Measurements from ENCODE around the gene ADCY3.
A peak's percentile ranks its signal among the peaks of the same experiment; 100 is the strongest.

The ADCY3 gene

DNA sequence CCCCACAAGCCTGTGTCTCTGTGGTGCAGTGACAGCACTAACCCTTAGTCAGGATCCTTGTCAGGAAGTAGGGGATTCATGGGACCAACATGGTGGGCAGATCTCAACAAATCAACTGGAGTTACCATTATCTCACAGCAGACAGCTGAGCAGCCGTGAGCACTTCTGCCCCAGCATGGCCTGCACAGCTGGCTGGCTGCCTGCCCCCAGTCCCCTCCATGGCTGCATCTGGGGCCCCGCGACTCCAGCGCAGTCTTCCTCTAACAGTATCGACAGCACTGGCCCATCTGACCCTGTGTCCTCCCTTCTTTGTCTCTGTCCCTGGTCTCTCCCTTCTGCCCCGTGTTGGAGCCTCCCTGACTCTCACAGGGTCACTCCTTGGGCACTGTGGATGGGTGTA, 4.7 kb upstream of the ADCY3 start:
- DNase-seq = no peak

DNA sequence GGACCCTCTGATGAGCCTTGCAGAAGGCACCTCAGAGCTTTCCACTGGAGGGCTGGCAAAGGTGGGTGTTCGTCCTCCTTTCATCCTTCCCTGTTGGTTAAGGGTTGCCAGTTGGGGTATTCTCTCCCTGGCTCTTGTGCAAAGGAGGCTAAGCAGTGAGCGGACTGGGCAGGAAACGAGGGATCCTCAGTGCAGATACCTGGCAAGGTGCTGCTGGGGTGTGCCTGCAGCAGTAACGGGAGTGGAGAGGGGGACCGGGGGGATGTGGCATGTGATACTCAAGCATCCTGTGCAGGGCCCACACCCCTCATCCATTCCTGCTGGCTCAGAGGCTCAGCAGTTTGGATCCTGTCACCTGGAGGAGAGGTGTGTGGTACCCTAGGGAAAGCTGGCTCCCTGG, 4.2 kb upstream of the ADCY3 start:
- no peak for DNase-seq

DNA sequence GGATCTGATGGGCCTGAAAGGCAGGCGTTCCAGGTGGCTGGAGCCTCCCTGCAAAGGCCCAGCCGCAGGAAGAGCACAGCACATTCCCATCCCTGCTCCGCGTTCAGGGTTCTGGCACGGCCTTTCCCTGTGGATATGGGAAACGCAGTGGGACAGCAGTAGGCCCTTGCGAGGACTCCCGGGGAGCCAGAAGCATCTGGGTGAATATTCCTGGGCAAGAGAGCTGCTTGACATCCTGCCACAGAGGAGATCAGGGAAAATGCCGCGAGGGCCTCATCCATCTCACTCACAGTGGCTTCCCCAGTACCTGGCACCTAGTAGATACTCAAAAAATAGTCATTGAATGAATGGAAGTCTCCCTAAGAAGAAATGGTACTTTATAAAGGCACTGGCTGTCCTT, 3.1 kb upstream of the ADCY3 start:
- no peak for DNase-seq

DNA sequence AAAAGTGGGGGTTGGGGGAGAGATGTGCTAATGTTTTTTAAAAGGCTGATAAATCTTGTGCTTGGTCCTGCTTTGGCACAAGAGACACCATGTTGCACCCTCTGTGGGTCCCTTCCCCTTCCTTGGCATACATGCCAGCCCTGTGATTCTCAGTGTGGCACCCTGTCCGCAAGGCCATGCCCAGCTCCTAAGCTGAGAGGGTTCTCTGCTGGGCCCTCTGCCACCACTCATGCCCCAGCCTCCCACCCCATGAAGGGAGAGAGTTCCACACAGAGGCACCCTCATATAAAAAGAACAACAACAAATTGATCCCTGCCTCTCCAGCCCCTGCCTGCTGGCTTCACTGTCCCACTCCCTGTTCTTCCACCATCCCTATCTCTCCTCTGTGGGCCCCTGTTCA, 2.5 kb upstream of the ADCY3 start:
- no peak for DNase-seq

DNA sequence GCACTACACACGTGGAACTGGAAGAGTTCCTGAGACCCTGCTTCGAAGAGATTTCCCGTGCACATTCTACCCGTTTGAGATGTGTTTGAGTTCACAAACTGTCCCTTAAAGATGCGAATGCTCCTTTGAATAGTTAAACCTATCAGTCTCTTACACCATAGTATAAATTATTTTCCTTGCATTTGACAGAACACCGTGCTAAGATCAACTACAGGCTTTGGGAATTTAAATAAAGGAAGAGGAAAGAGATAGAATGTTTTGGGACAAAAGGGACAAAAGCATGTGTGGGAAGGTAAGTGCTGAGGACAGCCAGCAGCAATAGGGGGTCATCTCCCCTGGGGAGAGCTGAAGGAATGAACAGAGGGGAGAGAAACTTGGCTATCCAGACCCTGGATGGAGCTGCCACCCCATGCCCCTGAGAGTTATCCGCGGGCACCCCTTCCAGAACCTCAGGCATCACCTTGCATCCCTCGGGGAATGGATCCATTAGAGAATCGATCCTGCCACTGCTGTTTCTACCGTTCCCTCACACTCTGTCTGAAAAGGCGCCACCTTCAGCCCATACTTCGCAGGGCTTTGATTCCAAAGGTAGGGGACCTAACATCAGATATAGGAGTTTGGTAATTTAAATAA, 888 bp upstream of the ADCY3 start:
- DNase-seq = peak; percentile 20

DNA sequence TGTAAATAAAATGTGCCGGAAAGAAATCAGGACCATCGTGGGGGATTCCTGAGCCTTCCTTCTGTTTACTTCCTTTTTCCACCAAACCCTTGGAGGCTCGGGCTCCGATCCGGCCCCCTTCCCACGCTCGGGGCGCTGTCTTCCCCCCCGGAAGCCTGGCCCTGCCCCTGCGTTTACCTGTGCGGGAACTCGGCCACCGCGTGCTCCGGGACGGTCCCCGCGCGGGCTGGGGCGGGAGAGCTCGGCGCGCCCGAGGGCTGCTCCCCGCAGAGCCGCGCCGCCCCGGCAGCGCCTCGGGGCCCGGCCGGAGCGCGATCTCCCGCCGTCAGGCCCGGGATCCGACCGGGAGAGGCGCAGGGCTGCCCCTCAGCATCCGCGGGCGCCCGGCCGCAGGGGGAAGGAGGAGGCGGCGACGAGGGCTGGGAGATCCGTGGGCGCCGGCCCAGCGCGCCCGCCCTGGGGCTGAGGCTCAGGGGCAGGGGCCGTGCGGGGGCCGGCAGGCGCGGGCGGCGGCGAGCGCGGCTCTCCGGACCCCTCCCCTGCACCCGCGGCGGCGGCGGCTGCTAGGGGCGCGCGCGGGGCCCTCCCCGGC, 435 bp downstream of the ADCY3 start:
- DNase-seq = no peak

DNA sequence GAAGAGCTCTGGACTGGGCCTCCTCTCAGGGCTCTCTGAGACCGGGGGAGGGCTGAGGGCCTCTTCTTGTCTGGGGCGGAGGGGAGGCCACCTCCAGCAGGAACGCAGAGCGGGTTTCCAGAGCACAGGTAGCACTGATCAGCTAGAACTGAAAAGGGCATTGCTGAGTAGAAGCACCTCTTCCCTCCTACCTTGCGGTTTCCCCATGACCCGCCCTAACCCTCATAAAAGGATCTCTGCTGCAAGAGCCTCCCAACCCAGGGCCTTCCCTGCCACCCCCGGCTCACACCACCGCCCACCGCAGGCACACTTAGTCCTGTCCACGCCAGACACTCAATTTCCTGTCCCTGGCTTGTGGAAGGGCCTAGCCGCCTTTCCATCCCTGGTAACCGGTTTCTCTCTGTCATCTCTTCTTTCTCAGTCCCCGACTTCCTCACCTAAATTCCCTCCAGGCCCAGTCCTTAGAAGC, 966 bp downstream of the ADCY3 start:
- DNase-seq = no peak

DNA sequence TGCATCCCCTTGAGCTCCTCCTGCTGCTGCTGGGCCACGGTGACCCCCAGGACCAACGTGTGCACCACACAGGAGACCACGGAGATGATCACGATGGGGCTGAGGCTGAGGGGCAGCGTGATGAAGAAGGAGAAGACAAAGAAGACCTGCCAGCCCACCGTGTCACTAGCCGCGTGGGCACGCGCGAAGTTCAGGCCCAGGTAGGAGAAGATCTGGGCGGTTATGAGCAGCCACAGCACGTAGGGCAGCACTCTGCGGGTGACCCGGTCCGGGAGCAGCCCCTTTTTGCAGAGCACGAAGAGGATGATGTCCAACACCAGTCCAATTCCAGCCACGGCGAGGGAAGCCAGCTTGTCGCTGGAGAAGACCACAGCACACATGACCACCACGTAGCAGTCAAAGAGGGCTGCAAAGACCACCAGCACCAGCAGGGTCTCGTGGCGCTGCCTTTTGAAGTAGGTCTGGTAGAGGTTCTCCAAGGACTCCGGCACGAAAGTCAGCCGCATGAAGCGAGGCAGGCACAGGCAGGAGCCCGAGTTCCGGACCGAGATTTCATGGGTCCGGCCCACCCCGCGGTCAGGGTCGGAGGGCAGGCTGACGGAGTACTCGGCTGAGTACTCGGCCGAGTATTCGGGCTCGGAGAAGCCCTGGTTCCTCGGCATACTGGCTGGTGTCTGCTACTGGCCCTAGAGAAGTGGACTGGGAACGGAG, 1.6 kb downstream of the ADCY3 start:
- no peak for DNase-seq

DNA sequence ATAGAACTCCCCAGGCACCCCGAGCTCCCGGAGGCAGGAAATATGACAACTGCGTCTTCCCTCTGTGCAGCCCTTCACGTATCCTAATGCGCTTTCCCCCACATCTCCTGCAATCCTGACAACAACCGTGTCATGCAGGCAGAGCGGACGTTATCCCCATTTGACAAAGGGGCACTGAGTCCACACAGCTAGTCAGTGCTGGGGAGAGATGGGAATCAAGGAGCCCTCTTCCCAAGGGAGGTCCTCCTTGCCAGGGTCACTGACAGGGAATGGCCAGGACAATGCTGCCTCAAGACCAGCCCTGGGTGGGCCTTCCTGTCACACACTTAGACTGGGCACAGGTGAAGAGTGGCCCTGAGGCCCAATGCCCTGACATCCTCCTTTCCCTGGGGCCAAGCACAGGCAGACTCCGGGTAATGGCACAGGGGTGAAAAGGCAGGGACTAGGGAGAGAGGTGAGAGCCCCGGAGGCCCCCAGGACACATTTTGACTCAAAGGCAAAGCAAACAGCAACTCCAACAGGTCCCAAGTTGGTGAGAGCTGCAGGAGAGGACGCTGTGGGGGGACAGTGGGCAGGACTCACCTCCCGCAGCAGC, 2.2 kb downstream of the ADCY3 start:
- no peak for DNase-seq

DNA sequence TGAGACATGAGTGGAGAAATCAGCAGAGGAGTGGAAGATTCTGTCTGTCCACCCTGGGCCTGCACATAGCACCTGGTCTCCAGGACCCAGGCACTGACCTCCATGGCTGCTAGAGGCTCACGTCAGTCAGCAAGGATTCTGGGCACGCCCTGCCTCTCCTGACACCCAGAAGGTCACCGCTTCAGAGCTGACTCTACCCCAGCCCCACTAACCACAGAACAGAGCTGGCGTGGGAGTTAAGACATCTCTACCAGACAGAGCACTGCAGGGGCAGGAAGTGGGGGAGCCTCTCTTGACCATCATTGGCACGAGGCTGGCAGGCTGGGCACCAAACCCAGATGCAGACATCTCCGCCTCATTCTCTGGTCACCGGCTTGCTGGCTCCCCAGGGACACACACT, 3.0 kb downstream of the ADCY3 start:
- no peak for DNase-seq

DNA sequence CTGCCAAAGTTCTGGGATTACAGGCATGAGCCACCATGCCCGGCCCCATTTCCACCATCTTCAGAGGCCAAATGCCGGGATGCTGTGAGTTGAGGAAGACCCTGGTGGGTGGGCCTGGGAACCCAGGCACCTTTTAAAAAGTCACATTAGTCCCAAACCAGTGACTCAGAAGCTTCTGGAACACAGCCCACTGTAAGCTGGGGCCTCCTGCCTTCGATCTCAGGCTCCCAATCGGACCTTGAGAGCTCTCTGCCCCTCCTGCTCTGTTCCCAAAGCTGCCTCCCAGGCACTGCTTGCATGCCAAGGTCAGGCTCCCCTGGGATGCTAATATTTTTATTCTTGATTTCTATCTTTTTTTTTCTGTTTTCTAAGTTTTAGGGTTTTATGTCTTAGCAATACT, 4.2 kb downstream of the ADCY3 start:
- DNase-seq = no peak

DNA sequence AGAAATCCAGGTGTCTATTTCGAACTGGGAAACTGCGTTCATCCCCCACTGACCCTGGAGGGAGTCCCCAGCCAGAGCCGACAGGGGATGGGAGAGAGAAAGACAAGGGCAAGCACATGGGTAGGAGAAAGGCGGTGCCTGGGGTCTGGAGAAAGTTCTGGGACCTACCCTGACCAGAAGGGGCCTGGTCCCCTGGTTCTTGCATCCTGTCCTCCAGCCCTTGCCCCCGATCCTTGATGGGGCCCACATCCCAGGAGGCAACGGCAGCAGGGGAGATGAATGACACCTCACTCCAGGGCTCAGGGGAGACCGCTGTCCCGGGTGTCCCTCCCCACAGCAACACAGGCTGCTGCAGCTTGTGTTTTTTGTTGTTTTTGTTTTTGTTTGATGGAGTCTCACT, 4.9 kb downstream of the ADCY3 start:
- no peak for DNase-seq

DNA sequence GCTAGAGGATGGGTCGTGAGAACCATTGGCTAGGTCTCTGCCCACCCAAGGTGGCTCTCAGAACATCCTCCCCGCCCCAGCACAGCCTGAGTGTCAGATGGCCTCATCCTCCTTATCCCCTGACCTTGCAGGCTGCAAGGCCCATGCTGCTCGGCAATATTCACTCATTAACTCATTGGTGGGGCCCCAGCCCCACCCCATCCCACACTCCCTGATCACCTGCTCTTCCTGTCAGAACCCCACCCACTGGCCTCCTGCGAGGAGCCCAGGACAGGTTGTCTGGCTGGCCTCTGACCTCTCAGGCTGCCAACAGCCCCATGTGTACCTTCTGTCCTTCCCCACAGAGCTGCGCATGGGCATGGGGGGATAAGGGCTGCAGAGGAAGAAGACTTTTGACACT, 5.3 kb downstream of the ADCY3 start:
- no peak for DNase-seq

DNA sequence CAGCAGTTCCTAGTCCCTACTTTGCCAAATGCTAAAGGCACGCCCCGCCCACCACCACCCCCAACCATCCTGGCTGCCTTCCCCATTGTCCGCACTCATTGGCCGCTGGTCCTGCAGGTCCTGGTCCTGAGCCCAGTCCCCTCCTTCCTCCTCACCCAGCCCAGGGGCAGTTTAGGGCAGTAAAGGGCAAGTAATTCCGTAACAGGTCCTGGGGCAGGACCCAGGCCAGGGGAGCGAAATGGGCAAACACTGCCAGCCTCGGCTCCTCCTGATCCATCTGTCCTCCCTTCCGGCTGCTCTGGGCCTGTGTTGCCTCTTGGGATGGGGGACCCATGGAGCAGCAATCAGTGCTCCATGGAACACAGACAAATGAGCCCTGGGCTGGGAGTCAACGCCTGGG, 6.1 kb downstream of the ADCY3 start:
- DNase-seq = no peak

DNA sequence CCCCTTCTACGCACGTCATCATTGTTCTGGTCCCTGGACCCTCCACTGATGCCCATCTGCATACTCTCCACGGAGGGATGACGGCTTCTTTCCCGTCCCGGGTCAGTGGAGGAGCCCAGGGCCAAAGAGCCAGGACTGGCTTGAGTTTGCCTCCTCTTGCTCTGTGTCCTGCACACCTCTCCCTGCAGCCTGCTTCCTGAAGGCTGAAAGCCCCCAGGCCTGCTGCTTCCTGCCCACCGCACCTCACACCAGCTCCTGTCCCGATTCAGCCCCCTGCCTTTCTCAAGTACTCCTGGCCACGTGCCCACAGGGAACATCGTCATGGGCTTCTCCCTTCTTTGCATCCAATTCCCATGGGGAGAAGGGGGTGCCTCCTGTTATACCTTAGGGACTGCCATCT, 7.1 kb downstream of the ADCY3 start:
- no peak for DNase-seq

DNA sequence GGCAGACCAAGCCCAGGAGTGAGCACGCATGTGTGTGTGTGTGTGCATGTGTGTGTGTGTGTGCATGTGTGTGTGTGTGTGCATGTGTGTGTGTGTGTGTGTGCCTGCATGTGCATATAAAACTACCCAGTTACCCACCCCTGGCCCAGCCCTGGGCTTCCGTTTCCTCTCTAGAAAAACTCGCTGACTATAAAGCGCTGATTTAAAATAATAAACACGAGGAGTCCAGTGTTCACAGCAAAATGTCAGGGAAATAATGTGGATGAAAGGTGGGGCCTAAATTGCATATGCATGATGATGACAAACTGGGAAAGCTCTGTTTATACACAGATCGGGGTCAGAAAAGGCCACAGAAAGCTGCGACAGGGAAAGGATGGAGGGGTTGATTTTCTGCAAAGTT, 7.5 kb downstream of the ADCY3 start:
- DNase-seq = no peak

DNA sequence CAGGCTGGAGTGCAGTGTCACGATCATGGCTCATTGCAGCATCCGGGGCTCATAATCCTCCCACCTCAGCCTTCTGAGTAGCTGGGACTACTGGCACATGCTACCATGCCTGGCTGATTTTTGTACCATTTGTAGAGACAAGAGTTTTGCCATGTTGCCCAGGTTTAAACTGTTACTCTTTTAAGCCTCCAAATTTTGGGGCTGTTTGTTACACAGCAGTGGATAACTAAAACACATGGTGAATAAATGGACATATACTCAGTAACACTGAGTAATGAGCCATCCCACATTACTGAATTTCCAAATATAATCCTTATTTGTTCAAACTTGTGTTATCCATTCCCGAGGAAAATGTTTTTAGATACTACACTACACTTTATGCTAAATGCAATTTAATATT, 9.8 kb downstream of the ADCY3 start:
- DNase-seq = no peak

DNA sequence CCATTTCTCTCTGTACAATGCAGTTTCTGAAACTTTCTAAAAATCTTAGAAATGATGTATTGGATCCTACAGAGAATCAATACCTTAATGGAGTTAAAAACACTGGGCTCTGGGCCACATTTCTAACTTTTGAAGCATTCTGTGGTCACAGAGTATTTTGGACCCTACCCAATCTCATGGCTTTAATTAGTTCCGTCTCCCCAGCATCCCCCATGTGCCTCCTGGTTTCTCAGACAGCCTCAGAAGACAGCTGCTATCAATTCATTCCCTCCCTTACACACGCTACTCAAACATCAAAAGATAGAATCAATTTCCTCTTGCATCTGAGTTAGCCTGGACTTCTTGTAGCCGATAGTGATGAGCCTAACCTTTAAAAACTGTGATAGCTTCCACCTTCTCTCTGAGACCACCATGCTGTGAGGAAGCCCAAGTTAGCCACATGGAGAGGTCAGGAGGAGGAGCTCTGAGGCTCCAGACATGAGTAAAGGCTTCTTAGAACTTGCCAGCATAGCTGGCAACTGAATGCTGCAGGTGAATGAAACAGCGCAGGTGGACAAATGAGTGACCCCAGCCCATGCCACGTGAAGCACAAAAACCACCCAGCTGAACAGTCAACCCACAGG, 10.4 kb downstream of the ADCY3 start:
- no peak for DNase-seq

DNA sequence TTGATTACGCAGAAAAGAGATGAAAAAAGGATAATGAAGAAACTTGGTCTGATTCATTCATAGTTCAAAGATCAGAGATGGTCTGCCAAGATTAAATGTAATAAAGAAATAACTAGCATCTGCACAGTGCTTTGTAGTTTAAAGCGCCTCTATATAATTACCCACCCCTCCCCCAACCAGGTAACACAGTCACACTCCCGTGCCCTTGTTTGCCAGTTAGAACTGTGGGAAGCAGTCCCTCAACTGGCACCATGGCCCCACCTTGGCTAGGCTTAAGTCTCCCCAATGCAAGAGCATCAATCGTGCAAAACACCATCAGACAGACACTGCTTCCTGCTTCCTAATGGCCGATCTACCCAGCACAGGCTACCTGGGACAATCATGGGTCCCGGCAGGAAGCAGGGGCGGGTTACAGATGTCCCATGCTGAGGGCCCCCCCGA, 11.6 kb downstream of the ADCY3 start:
- no peak for DNase-seq

DNA sequence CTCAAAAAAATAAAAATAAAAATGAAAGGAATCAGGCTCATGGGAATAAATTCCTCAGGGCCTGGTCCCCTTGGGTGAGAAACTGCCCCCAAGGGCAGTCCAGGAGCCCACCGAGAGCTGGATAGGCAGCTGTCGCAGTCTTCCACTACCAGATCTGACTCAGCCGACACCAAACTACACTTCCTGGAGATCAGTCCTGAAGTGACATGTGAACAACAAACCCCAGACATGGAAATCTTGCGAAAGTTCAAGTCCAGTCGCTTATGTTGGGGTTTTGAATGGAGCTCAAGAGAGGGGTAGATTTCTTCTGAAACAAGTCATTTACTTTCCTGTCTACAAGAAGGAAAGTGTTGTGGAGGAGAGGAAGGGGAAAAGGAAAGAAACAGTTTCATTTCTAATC, 12.9 kb downstream of the ADCY3 start:
- DNase-seq = no peak

DNA sequence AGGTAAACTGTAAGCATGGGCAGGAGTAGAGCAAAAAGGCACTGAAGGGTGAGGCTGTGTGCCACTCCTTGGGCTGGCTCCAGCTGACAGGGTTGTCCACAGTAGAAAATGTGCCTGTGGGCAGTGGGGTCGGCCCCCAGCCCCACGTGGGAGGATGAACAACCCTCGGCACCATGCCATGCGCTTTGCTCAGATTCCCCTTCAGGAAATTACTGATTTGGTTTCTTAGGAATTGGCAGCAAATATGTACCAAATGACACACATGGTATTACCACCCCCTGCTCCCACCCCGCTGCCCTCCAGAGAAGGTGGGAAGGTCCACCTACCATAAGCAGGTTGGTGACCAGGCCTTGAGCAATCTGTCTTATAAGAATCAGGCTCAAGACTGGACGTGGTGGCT, 13.6 kb downstream of the ADCY3 start:
- DNase-seq = no peak

DNA sequence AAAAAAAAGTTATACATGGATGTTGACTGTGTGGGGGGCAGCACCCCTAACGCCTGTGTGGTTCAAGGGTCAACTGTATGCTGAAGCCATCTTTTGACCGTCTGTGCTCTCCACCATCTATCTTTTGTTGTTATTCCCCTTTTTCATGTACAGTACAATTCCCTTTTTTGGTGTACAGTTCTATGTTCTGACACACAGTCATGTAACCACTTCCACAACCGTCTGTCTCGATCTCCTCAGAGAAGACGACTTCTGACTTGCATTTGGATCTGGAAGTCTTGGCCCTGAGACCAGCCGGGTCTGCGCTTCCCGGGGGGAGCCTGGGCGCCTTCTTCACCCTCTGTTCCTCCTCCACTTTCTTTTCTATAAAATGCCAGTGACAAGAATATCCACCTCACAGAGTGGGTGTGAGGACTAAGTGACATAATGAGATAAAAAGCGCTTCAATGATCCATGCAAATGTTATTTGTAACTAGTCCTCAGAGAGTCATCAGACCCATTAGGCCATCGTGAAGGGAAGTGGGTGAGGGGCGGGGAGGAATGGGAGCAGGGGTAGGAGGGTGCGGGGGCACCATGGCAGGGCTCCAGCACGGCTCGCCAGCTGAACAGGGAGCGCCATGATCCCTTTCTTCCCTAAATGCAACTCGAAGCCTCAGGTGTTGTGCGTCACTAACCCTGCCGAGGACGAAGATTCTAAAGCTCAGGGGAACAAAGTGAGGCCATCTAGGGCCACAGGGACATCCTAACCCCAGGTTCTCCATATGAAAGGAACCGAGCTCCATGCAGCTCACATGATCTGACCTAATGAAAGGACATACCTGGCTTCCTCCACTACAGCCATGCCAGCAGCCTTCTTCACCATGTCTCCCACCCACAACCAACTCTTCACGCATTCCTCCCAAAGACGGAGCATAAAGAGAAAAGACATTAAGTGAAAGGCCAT, 16.6 kb downstream of the ADCY3 start:
- DNase-seq = no peak
